Hepatocyte (in vitro differentiated cells): Measurements from ENCODE around the gene CBX4. TPM values are rescaled to one million over a fixed set of nuclear protein-coding genes. Genes with fewer than 3 reads are reported as not detected.
A peak's percentile ranks its signal among the peaks of the same experiment; 100 is the strongest.

Experiments used
- DNase-seq: peaks from one replicate; pipeline ENCODE4 v3.0.0-alpha.2; 2016; ENCODE audit warnings: low spot score
- H2AFZ ChIP-seq: fragments of 200-600 bp; sonication (generic); 2 replicates; pipeline ENCODE4 v1.6.0; 2016; ENCODE audit warnings: antibody characterized with exemption, mild to moderate bottlenecking
- H3K27ac ChIP-seq: fragments of 200-600 bp; sonication (generic); 2 replicates; pipeline ENCODE4 v1.5.1; 2016; ENCODE audit warnings: mild to moderate bottlenecking
- H3K27me3 ChIP-seq: fragments of 200-600 bp; sonication (generic); 2 replicates; pipeline ENCODE4 v1.6.1; 2016
- H3K36me3 ChIP-seq: fragments of 200-600 bp; sonication (generic); replicated peaks from 2 replicates; pipeline ENCODE4 v1.5.1; 2016; ENCODE audit warnings: low read depth; ENCODE audit not compliant: insufficient read depth
- H3K4me1 ChIP-seq: fragments of 200-600 bp; sonication (generic); 2 replicates; pipeline ENCODE4 v1.5.1; 2016; ENCODE audit warnings: mild to moderate bottlenecking, moderate library complexity; ENCODE audit not compliant: insufficient read depth
- H3K4me2 ChIP-seq: fragments of 200-600 bp; sonication (generic); 2 replicates; pipeline ENCODE4 v1.6.0; 2016
- H3K4me3 ChIP-seq: fragments of 200-600 bp; sonication (generic); 2 replicates; pipeline ENCODE4 v1.5.1; 2016; ENCODE audit warnings: mild to moderate bottlenecking
- H3K79me2 ChIP-seq: fragments of 200-600 bp; sonication (generic); 2 replicates; pipeline ENCODE4 v1.6.0; 2017; ENCODE audit warnings: mild to moderate bottlenecking
- H3K9me2 ChIP-seq: fragments of 200-600 bp; sonication (generic); replicated peaks from 2 replicates; pipeline ENCODE4 v1.6.0; 2017; ENCODE audit warnings: mild to moderate bottlenecking; ENCODE audit not compliant: insufficient read depth
- H3K9me3 ChIP-seq: fragments of 200-600 bp; sonication (generic); 2 replicates; pipeline ENCODE4 v1.5.1; 2016; ENCODE audit warnings: low read depth, mild to moderate bottlenecking
- H4K20me1 ChIP-seq: fragments of 200-600 bp; sonication (generic); 2 replicates; pipeline ENCODE4 v1.6.0; 2016; ENCODE audit warnings: mild to moderate bottlenecking; ENCODE audit not compliant: insufficient read depth, poor library complexity, severe bottlenecking
- CTCF ChIP-seq: fragments of 200-600 bp; sonication (generic); IDR thresholded peaks from 2 replicates; pipeline ENCODE4 v1.5.1; 2016; ENCODE audit warnings: antibody characterized with exemption, mild to moderate bottlenecking; ENCODE audit not compliant: poor library complexity
- EZH2 ChIP-seq: fragments of 200-600 bp; sonication (generic); IDR thresholded peaks from 2 replicates; pipeline ENCODE4 v1.6.1; 2016; ENCODE audit warnings: antibody characterized with exemption, mild to moderate bottlenecking, borderline replicate concordance
- EZH2phosphoT487 ChIP-seq: fragments of 200-600 bp; sonication (generic); IDR thresholded peaks from one replicate; pipeline ENCODE4 v1.6.1; 2018; ENCODE audit warnings: antibody characterized with exemption, mild to moderate bottlenecking, low read depth, moderate library complexity; ENCODE audit not compliant: unreplicated experiment, severe bottlenecking
- WGBS: methylation state at CpG from one replicate; pipeline ENCODE4 v1.1.6; 2016; ENCODE audit warnings: low lambda C conversion rate; ENCODE audit errors: missing lambda C conversion rate; 5-methylcytosine and 5-hydroxymethylcytosine counted together
- polyA plus RNA-seq: library from polyadenylated mRNA; unstranded; fragments of >200 nt; fragmentation: Nextera tagmentation; extraction: Ambion mirVana; gene quantifications from 2 replicates; pipeline ENCODE4 v1.2.1, GENCODE V29; 2016
- total RNA-seq: library from RNA; depleted of rRNA; stranded (reverse); fragments of >200 nt; gene quantifications from 2 replicates; pipeline ENCODE4 v1.2.3, GENCODE V29; 2014

The CBX4 gene
- total and polyA plus RNA-seq, 2 experiments from 2014 or later = 56.1 to 86.7 TPM

GRCh38 chr17:79814974-79815835 lies 24.0 kb downstream of the CBX4 start:
- DNase-seq = peak; percentile 74
- WGBS = 11% methylated on average over 50 of the region's 96 CpGs
- peaks cover 87% of the 10 kb centered on the region for H3K27me3 ChIP-seq

DNA sequence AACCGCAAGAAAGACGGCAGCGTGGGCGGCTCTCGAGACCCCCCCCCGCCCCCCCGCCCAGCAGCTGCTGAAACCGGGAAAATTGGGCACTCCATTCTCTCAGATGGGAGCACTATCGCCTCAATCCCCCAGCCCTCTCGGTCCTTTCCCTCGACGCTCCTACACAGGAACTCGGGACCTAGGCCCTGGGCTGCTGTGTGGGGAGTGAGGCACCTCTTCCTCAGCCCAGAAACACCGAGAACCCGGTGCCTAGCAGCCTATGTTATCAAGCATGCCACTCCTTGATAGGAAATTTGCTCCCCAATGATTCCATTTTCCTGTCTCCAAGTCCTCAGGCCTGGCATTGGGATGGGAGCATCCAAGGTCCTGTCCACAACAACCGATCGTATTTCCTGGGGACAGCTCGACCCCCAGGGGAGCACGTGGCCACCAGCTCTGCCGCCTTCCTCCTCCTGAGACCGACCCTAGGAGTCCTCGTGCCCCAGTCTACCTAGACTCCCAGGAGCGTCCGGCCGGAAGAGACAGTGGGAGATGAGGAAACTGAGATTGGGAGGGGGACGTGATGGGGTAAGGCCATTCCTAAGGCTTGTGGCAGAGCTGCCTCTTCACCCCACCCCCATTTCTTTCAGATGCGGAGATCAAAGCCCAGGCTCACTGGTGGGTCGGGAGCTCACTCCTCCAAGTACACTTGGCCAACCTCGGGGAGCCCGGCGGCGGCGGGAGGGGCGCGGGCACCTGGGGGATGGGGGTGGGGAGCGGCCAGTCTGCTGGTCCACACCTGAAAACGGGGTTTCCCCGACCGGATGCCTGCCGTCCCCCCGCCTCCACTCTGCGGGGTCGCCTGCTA lies 24.9 kb downstream of the CBX4 start:
- Histone ChIP-seq H4K20me1 (no peaks in the 10 kb centered on the region), H3K4me1 (peaks cover 43% of the 10 kb centered on the region), H3K9me3 (no peaks in the 10 kb centered on the region), H3K79me2 (no peaks in the 10 kb centered on the region), H3K4me3 (no peak overlapping the region), H3K4me2 (peak overlapping the region; percentile 94), H3K9me2 (no peaks in the 10 kb centered on the region), H3K27me3 (peaks cover 84% of the 10 kb centered on the region), H2AFZ (peak overlapping the region; percentile 29), H3K36me3 (no peaks in the 10 kb centered on the region), H3K27ac (no peak overlapping the region)
- DNase-seq = no peak
- WGBS = 19% methylated on average over 24 of the region's 43 CpGs
- peak; percentile 69 for TF ChIP-seq EZH2phosphoT487
- TF ChIP-seq EZH2 = peak; percentile 15
- TF ChIP-seq CTCF = no peak

More at GRCh38 chr17:79814974-79815835, 24.0 kb downstream of the CBX4 start:
- no peak overlapping the region for H3K27ac ChIP-seq
- H3K36me3 ChIP-seq = no peaks in the 10 kb centered on the region
- no peak for TF ChIP-seq CTCF
- peak; percentile 96 for TF ChIP-seq EZH2
- TF ChIP-seq EZH2phosphoT487 = peak; percentile 62
- H3K4me1 ChIP-seq = peaks cover 40% of the 10 kb centered on the region
- no peaks in the 10 kb centered on the region for H3K9me3 ChIP-seq
- H3K4me3 ChIP-seq = no peak overlapping the region
- no peaks in the 10 kb centered on the region for H3K9me2 ChIP-seq
- H3K4me2 ChIP-seq = peak overlapping the region; percentile 82
- H3K79me2 ChIP-seq = no peaks in the 10 kb centered on the region
- no peaks in the 10 kb centered on the region for H4K20me1 ChIP-seq
- peak overlapping the region; percentile 29 for H2AFZ ChIP-seq

DNA sequence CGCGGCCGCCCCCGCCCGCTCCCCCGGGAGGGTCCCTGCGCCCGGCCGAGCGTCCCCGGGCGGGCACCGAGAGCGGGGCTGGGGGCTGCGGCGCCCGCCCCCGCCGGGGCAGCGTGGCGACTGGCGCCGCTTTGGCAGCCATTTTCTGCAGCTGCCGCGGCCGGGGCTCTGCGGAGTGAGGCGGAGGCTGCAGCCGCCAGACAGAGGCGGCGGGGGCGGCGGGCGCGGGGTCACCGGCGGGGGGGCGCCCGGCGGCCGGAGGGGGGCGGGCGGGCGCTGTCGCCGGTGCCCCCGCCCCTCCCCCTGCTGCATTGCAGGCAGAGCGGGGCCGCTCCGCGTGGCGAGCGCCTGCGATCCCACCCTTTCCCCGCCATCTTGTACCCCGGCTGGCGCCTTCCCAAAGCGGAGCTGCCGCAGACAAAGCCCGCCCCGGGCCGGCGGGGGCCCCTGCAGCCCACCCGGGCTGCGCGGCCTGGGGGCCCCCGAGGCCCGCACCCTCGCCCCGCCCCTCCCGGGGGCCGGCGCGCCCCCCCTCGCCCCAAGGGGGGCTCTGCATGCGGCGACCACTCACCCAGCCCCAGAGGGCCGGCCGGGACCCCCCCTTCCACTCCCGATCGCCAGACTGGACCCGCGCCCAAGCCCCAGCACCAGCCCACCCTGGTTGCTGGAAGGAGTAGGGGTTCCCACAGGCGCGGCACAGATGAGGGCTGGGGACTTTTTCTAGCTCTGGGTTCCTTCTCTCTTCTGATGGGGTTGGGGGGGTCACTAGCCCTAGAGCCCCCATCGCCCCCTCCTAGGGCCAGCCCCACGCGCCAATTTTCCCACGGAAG lies 25.7 kb downstream of the CBX4 start:
- TF ChIP-seq CTCF (no peak), EZH2phosphoT487 (no peak)
- DNase-seq = peak; percentile 62
- Histone ChIP-seq H3K9me3 (no peaks in the 10 kb centered on the region), H3K36me3 (no peaks in the 10 kb centered on the region), H3K79me2 (no peaks in the 10 kb centered on the region), H3K4me2 (peak overlapping the region; percentile 94), H3K4me3 (no peak overlapping the region), H3K27ac (no peak overlapping the region), H3K27me3 (peaks cover 84% of the 10 kb centered on the region), H4K20me1 (no peaks in the 10 kb centered on the region), H2AFZ (no peak overlapping the region), H3K9me2 (no peaks in the 10 kb centered on the region), H3K4me1 (peaks cover 43% of the 10 kb centered on the region)
- 2% methylated on average over 18 of the region's 89 CpGs for WGBS
